Measurements from ENCODE around the gene ME3.

Gene ME3

GRCh38 chr11:86692746-86693145, 20.3 kb upstream of the ME3 start:
- no peak for DNase-seq (ENCODE audit: low read depth)

- DNase-seq (ENCODE audit: low read depth): no peak
These were observed 19.9 kb upstream of the ME3 start for GRCh38 chr11:86692317-86692716.

DNA sequence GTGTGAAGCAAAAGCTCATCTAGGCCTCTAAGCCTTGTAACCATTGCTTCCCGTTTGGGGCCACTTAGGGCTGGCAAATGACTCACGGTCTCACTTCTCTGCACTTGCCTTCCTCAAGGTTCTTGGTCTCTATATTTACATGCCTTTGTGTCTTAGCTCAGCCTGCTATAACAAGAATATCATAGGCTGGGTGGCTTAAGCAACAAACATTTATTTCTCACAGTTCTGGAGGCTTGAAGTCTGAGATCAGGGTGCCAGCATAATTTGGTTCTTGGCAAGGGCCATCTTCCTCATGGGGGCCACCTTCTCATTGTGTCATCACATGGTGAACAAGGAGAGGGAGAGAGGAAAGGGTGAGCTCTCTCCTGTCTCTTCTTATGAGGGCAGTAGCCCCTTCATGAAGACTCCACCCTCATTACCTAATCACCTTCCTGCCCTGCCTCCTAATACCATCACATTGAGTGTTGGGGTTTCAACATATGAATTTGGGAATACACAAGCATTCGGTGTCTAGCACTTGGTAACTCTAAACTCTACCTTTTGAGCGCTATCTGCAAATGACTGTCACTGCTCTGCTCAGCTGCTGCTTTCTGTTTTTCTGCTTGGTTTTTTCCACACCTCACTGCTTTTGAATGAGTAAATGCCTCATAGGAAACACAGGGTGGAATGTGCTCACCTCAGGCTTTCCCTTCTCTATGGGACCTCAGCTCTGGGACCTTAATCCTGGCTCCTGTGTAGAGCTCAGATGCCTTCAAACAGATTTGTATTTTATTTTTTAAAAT, 16.2 kb upstream of the ME3 start:
- peak; percentile 19 for DNase-seq (ENCODE audit: low read depth)

- DNase-seq (ENCODE audit: low read depth): no peak
These were observed 14.9 kb upstream of the ME3 start for GRCh38 chr11:86687185-86687778.

- no peak for DNase-seq (ENCODE audit: low read depth)
These were observed 14.1 kb upstream of the ME3 start for GRCh38 chr11:86686531-86686930.

DNA sequence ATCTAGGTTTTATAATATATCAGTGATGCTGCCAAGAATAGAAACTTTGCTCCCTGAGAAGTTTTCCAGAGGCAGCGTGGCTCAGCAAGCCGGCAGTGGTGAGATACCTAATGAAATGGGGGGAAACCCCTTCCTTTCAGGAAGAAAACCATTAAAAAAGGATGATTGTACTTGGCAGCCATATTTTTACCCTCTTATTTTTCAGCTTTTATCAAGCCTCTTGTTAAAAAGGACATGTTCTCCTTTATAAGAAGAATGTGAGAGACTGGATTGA, 9.0 kb upstream of the ME3 start:
- no peak for DNase-seq (ENCODE audit: low read depth)

DNA sequence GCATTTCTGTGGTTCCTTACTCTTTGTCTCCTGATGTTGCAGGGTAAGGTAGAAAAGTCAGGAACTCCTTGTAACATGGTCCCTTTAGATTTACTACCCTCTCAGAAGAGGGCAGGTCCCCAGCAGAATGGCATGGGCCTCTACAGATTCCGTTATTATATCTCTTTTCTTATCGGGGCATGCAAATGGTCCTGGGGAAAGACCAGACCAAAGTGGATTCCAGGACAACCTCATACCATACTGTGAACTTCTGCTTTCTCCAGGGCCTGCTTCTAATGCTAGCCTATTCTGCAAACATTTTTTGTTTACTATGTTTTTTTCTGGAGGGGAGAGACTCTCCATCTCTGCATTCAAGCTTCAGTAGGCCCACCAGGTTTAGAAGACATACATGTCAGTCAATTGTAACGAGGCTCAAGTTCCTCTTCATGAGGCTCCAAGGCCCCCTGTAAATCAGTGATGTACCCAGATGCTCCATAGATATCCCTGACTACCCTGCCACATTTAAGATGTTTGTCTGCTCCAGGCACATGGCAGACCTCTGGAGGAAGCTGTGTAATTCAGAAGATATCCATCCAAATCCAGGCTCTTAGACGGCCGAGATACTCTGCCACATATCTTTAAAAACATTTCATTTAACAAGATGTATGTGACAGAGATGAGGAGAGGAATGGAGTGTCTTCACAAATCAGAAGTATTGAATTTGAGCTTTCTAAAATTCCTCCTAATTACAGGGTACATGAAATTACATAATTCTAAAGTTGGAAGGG, 8.5 kb upstream of the ME3 start:
- DNase-seq (ENCODE audit: low read depth): no peak

DNA sequence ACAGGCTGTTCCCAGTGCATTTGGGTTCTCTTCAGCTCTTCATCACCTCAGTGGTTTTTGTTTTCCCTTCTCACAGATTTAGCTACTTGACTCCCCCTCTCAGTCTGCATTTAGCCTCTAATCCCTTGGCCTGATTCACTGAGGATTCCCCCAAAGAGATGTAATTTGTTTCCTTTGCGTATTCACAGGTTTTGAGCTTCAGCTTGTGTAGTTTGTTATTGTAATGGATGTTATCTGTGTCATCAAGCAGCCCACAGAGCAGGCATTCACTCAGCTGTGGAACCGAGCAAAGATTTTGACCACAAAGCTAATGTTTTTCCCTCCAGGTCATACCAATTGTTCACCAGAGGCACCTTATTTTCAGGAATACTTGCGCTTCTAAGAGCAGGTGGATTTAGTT, 6.4 kb upstream of the ME3 start:
- DNase-seq (ENCODE audit: low read depth): no peak

- no peak for DNase-seq (ENCODE audit: low read depth)
These were observed 5.9 kb upstream of the ME3 start for GRCh38 chr11:86678296-86678695.

GRCh38 chr11:86676533-86677154, 4.2 kb upstream of the ME3 start:
- no peak for DNase-seq (ENCODE audit: low read depth)

GRCh38 chr11:86676010-86676409, 3.6 kb upstream of the ME3 start:
- DNase-seq (ENCODE audit: low read depth): no peak

DNA sequence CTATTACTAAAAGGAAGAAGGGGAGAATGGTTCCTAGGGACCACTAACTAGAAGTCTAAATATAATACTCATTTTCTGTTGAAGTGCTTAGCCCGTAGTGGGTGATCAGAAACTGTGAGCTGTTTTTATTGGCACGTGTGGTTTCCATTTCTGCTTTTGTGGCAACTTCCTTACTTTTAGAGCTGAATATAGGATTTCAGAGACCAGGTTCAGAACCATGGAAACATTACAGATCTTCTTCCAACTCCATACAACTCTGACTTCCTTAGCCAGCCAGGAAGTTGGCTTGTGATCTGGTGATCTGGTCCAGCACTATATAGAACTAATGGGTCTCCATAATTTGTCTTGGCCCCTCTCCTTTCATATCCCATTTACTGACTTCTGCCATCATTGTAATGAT, 2.6 kb upstream of the ME3 start:
- DNase-seq (ENCODE audit: low read depth): no peak

DNA sequence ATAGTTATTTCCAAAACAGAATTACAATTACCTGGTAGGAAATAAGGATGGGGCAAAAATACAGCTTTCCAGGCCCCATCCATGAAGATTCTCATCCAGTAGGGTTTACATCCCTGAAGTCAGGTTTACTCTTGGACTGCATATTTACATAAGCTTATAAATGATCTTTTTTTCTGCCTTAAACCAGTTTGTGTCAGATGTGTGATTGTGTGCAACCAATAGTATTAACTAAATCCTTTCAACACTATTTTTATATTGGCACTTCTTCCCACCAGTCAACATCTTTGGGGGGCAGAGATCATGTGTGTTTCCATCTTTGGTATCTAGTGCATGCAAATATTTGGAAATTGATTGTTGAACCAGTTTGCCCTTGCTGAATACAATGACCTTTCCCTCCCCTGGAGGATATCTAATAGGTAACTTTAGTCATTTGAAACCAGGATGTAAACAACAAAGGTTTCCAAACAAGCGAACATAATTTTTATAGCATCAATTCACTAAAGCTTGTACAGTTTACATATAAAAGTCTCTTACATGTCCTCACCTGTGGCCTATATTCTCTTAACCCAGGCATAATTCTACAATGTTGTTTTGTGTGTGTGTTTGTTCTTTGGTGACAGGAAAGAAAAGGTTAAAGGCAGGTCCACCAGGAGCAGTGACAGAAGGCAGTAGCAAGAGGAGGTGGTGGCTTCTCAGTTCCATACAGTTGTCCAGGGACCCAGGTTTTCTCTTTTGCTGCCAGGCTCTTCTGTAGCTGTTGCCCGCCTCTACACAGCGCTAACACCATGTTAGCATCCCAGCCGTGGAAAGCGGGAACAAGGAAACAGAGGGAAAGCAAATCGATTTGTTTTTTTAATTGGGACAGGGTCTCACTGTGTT, 1.7 kb upstream of the ME3 start:
- no peak for DNase-seq (ENCODE audit: low read depth)

DNA sequence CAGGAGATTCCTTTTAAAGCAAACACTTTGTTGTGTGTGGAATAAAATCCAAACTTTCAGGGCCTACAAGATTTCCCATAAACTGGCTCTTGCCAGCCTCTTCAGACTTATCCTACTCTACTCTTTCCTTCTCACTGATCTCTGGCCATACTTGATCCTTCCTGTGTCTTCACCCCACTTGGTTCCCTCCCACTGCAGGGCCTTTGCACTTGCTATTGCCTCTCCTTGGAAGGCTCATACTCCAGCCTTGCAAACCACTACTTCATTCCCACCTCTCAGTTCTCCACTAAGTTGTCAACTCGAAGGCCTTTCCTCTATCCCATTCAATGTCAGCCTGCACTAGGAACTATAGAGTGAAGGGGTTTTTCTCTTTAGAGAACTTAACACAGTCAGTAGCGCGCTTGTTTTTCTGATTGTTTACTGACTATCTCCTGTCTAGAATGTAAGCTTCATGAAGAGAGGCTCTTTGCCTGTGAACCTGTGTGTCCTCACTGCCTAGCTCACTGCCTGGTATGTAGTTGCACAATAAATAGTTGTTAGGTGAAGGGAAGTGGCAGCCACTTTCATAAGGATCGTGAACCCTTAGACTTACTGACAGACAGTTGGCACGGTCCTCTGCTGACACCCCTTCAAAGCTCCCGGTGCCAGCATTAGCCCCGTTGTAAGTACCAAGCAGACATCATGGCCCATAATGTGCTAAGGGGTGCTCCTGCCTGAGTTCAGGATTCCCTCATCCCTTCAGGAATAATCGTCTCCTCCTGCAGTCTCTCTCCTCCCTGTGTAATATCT, 833 bp upstream of the ME3 start:
- no peak for DNase-seq (ENCODE audit: low read depth)

- peak; percentile 5 for DNase-seq (ENCODE audit: low read depth)
These were observed 847 bp downstream of the ME3 start for GRCh38 chr11:86671531-86672006.

- no peak for DNase-seq (ENCODE audit: low read depth)
These were observed 1.5 kb downstream of the ME3 start for GRCh38 chr11:86670911-86671310.

DNA sequence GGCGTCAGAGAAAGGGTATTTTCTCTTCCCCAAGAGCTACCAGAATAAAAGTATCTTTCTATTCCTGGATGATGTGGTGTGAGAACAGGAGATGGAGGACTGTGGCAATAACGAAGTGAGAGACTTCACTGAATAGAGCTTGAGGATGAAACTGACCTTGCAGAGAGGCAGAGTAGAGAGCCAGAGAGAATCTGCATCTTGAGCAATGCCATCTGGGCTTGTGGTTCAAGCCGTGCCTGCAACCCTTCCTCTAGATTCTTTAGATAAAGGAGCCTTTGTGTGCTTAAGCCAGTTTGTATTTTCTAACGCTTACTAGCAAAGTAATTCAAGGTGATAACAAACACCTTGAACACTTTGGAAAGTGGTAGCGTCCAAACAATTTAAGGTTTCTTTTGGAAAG, 2.2 kb downstream of the ME3 start:
- DNase-seq (ENCODE audit: low read depth): no peak

DNA sequence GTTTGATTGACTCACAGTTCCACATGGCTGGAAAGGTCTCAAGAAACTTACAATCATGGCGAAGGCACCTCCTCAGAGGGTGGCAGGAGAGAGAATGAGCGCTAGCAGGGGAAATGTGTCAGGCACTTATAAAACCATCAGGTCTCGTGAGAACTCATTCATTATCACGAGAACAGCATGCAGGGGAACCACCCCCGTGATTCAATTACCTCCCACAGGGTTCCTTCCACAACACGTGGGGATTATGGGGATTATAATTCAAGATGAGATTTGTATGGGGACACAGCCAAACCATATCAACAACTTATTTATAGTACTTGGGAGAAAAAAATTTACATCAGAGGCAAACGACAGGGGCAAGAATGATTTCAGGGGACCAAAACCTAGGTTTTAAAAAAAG, 3.0 kb downstream of the ME3 start:
- no peak for DNase-seq (ENCODE audit: low read depth)

GRCh38 chr11:86668929-86669328, 3.5 kb downstream of the ME3 start:
- no peak for DNase-seq (ENCODE audit: low read depth)

- no peak for DNase-seq (ENCODE audit: low read depth)
These were observed 6.2 kb downstream of the ME3 start for GRCh38 chr11:86666193-86666592.

GRCh38 chr11:86664930-86665329, 7.5 kb downstream of the ME3 start:
- no peak for DNase-seq (ENCODE audit: low read depth)
